Ramos (cell line): Measurements from ENCODE around the gene ZBTB7B.

Experiments used
- in situ Hi-C: fragments of 300-500 bp; cut with MboI; formaldehyde crosslinking; loops from one replicate; pipeline ENCODE4 v1.14.3; 2022; ENCODE audit warnings: low sequenced_read_pairs; ENCODE audit not compliant: unreplicated experiment

Gene ZBTB7B

GRCh38 chr1:155033524-155033923, 30.9 kb downstream of the ZBTB7B start, which contains the start of the genes DCST1 and DCST2:
TSS of gene DCST1 (plus strand) at chr1:155033824. CDS start at chr1:155034037, 213 bp downstream.
TSS of gene DCST2 (minus strand) at chr1:155033781. CDS start at chr1:155033701, 80 bp downstream.
- in situ Hi-C loops: no loop called here

GRCh38 chr1:155034318-155035208, 32.0 kb downstream of the ZBTB7B start:
- in situ Hi-C loops: no loop called here

GRCh38 chr1:155035936-155036335, 33.3 kb downstream of the ZBTB7B start:
- in situ Hi-C loops: no loop called here

- in situ Hi-C loops: no loop called here
These were observed 34.4 kb downstream of the ZBTB7B start for GRCh38 chr1:155037043-155037442.

- in situ Hi-C loops: no loop called here
These were observed 35.3 kb downstream of the ZBTB7B start for GRCh38 chr1:155037851-155038441.

GRCh38 chr1:155038602-155039307, 36.2 kb downstream of the ZBTB7B start:
- in situ Hi-C loops: no loop called here

- in situ Hi-C loops: no loop called here
These were observed 36.7 kb downstream of the ZBTB7B start for GRCh38 chr1:155039308-155039669.

GRCh38 chr1:155040358-155041093, 37.9 kb downstream of the ZBTB7B start:
- in situ Hi-C loops: no loop called here

- in situ Hi-C loops: no loop called here
These were observed 40.2 kb downstream of the ZBTB7B start for GRCh38 chr1:155042789-155043188.

- in situ Hi-C loops: no loop called here
These were observed 40.7 kb downstream of the ZBTB7B start for GRCh38 chr1:155043301-155043702.

GRCh38 chr1:155043793-155044192, 41.2 kb downstream of the ZBTB7B start:
- in situ Hi-C loops: no loop called here

GRCh38 chr1:155044365-155044764, 41.8 kb downstream of the ZBTB7B start:
- in situ Hi-C loops: no loop called here

- in situ Hi-C loops: no loop called here
These were observed 42.4 kb downstream of the ZBTB7B start for GRCh38 chr1:155044812-155045657.

- in situ Hi-C loops: no loop called here
These were observed 46.1 kb downstream of the ZBTB7B start for GRCh38 chr1:155048449-155049334.

- in situ Hi-C loops: loop anchor here (25.0 kb wide), 1 partner anchor 388 kb away; no protein-coding TSS in a partner anchor
These were observed 47.3 kb downstream of the ZBTB7B start for GRCh38 chr1:155049651-155050559.

- in situ Hi-C loops: loop anchor here (25.0 kb wide), 1 partner anchor 388 kb away; no protein-coding TSS in a partner anchor
These were observed 48.1 kb downstream of the ZBTB7B start, which contains the start of gene ADAM15 for GRCh38 chr1:155050560-155051341. TSS of gene ADAM15 (plus strand) at chr1:155051316. CDS start at chr1:155051387, 71 bp downstream.
